Muscle of back (tissue), 11 donors: ENCODE results near the gene IGSF23. TPM values are rescaled to one million over a fixed set of nuclear protein-coding genes. Genes with fewer than 3 reads are reported as not detected.
"Not testable (repeated sequence)": the region's sequence is repeated elsewhere in the genome, so short reads cannot be mapped to it uniquely, and the experiment has no call there.

ENCODE experiments used
- DNase-seq, 3 donors: peaks; one replicate each; pipeline versions ENCODE4 v3.0.0 to v3.0.0-alpha.2; 2013
- polyA plus RNA-seq, 10 donors: library from polyadenylated mRNA; unstranded; fragments of 120-200 nt; gene quantifications; one replicate each; pipeline ENCODE4 v1.2.1, GENCODE V29; 2013; ENCODE audit not compliant: insufficient read length in 10 of 10

The IGSF23 gene
- polyA plus RNA-seq, 10 donors: not detected

DNA sequence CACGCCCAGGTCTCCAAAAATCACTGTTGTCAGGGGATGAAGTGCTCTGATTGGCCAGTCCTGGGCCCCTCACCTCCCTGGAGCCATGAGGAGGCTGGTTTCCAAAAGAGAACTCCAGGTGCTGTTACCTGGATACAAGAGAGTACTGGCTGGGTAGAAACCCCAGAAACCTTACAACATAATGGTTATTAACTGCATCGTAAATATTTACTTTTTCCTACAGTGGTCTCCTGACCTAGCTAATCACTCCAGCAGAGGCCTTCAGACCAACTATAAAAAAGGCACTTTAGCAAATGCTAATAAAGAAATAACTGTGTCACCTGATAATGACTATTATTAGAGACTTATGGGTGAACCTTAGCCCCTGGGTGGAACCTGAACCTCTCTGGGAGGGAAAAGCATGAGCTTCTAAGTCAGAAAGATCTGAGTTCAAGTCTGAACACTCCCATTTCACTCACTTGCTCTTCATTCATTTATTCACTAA lies 1.5 kb upstream of the IGSF23 start:
- no peak for DNase-seq

GRCh38 chr19:44614313-44614712 lies 950 bp downstream of the IGSF23 start:
- no peak for DNase-seq

DNA sequence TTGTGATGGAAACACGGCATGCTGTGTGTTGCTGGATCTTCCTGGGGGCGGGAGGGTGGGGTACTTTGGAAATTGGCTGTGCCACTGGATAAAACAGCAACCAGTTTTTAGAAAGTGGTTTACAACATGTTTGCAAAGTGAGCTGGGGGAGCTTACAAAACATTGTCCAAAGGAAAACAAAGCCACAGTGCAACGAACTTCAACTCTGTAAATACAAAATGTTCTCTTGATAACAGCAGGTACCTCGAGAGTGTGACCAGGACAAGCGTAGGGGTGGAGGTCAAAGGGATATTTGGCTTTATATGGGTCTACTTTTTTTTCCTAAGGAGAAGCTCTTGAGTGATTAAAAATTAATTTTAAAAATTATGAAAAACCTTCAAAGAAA lies 2.5 kb downstream of the IGSF23 start:
- no peak for DNase-seq

DNA sequence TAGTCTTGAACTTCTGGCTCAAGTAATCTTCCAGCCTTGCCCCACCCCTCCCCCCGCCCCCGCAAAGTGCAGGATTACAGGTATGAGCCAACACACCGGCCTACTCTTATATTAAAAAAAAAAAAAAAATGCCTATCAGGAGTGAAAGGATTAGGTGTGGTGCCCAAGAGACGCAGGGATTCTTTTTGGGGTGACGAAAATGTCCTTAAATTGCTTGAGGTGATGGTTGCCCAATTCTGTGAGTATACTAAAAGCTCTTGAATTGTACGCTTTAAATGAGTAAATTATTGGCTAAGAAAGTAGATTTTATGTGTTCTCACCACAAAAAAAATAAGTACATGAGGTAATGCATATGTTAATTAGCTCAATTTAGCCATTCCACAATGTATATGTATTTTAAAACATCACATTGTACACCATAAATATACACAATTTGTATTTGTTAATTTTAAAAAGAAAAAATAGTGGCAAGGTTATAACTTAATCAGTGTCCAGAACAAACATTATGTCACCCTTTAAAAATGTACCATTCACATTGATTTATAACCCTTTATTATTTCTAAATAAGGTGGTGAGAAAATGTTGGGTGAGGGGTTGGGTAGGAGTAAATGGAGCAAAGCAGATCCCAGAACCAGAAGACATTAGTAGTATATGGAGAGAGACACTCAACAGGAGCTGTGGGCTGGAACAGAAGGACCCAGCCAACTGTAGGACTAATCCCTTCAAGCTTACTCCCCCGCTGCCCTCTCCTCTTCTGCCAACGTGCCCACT lies 3.9 kb downstream of the IGSF23 start:
- no peak for DNase-seq

GRCh38 chr19:44618640-44619357 lies 5.4 kb downstream of the IGSF23 start:
- no peak for DNase-seq

GRCh38 chr19:44620667-44621066 lies 7.3 kb downstream of the IGSF23 start:
- DNase-seq: no peak

GRCh38 chr19:44621367-44621766 lies 8.0 kb downstream of the IGSF23 start:
- no peak for DNase-seq

- peak in 1 of 3 donors; percentile 42 for DNase-seq
Measured at GRCh38 chr19:44623080-44623479, 9.7 kb downstream of the IGSF23 start.

- no peak for DNase-seq
Measured at GRCh38 chr19:44623626-44624025, 10.3 kb downstream of the IGSF23 start.

GRCh38 chr19:44624840-44625354 lies 11.5 kb downstream of the IGSF23 start:
- no peak for DNase-seq

DNA sequence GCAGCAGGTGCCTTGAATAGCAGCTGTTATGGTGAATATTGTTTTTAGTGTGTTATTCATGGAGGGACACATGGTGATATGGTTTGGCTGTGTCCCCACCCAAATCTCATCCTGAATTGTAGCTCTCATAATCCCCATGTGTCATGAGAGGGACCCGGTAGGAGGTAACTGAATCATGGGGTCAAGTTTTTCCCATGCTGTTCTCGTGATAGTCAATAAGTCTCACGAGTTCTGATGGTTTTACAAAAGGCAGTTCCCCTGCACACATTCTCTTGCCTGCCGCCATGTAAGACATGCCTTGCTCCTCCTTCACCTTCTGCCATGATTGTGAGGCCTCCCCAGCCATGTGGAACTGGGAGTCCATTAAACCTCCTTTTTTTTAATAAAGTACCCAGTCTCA lies 12.3 kb downstream of the IGSF23 start:
- DNase-seq: not testable (repeated sequence)

GRCh38 chr19:44626048-44626624 lies 12.8 kb downstream of the IGSF23 start:
- DNase-seq: peak in 1 of 3 donors; percentile 94

DNA sequence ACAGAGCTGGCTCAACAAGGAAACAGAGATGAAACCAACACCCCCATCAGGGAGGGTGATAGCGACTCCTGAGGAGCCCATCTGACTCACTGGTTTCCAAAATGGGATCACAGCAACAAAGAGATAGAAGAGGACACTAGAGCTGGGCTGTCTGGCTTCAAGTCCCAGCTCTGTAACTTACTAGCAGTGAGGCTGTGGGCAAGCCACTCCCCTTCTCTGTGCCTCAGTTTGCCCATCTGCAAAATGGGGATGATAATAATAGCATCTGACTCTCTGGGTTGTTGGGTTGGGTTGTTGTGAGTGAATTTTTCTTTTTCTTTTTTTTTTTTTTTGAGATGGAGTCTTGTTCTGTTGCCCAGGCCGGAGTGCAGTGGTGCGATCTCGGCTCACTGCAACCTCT lies 14.3 kb downstream of the IGSF23 start:
- DNase-seq: no peak

DNA sequence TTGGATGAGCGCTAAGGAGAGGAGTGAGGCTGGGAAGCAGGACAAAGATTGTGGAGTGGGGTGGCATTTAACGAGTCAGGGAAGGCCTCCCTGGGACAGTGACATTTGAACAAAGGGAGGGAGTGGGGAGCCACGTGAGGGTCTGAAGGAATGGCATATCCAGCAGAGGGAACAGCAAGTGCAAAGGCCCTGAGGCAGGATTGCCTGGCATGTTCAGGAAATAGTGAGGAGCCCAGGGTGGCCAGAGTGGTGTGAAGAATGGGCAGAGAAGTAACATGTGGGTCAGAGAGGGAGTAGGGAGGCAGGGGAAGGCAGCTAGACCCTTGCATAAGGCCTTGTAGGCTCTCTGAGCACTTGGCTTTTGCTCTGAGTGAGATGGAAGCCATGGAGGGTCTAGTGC lies 15.4 kb downstream of the IGSF23 start:
- no peak for DNase-seq

DNA sequence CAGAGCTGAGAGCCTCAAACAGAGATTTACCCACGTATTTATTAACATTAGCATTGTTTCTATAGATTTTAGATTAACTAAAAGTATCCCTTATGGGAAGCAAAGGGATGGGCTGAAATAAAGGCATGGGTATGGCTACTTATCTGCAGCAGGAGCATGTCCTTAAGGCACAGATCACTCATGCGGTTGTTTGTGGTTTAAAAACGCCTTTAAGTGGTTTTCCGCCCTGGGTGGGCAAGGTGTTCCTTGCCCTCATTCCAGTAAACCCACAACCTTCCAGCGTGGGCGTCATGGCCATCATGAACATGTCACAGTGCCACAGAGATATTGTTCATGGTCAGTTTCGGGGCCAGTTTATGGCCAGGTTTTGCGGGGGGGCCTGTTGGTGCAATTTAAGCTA lies 18.2 kb downstream of the IGSF23 start:
- DNase-seq: not testable (repeated sequence)

- not testable (repeated sequence) for DNase-seq
Measured at GRCh38 chr19:44634058-44634457, 20.7 kb downstream of the IGSF23 start.

DNA sequence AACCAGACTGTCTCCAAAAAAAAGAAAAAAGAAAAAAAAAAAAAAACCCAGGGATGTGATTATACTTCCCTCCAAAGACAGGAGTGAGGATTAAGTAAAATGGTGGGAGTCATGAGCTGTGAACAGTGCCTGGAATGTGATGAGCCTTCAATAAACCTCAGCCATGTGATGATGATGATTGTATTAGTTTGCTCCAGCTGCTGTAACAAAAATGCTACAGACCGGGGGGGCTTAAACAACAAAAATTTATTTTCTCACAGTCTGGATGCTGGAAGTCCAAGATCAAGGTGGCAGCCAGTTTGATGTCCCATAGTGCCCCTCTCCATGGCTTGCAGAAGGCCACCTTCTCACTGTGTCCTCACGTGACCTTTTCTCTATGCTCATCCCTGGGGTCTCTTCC lies 21.4 kb downstream of the IGSF23 start:
- no peak for DNase-seq

DNA sequence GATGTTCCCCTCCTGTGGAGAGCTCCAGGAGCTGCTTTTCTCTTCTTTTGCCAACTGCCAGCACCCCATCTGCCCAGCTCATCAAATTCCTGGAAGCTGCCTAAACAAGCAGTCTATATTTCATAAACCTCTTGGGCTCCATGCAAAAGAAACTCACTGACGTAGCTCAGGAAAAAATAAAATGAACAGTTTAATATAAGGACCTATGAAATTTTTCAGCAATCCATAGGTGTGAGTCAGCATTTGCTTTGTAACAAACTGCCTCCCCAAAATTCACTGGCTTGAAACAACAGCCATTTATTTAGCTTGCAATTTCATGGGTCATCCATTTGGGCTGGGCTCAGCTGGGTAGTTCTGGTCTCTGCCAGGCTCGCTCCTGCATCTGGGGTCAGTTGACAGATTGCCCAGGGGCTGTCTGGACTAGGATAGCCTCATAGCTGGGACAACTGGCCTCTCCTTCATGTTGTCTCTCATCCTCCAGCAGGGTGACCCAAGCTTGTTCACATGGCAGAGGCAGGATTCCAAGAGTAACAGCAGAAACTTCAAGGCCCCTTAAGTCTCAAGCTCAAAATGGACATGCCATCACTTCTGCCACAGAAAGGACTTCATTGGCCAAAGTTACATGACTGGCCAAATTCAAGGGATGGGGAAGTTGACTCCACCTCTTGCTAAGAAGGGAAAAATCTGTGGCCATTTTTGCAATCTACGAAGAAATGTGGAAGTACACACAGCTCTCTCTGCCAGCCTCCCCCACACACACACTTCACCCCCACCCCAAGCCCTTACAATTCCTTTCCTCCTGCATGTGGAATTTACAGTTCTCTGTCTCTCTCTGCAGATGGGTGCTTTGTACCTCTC lies 22.4 kb downstream of the IGSF23 start:
- peak; percentile 27 to 61 (median 43) for DNase-seq

GRCh38 chr19:44636439-44637389 lies 23.4 kb downstream of the IGSF23 start:
- DNase-seq: no peak

DNA sequence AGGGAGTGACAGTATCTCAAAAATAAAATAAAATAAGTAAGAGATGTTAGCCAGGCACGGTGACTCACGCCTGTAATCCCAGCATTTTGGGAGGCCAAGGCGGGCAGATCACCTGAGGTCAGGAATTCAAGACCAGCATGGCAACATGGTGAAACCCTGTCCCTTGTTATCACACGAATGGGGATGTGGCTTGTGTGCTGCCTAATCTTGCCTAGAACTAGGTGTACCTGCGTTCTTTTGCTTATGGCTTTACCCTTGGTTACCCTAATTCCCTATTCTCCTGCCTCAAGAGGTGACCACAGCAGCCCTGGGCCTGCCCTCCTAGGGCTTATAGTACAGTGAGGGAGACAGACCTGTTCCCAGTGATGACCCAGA lies 24.0 kb downstream of the IGSF23 start:
- DNase-seq: no peak
